ENCODE data around the gene KCNT1. TPM values are rescaled to one million over a fixed set of nuclear protein-coding genes. Genes with fewer than 3 reads are reported as not detected.

The KCNT1 gene
- polyA plus RNA-seq, 1 experiment: not detected

DNA sequence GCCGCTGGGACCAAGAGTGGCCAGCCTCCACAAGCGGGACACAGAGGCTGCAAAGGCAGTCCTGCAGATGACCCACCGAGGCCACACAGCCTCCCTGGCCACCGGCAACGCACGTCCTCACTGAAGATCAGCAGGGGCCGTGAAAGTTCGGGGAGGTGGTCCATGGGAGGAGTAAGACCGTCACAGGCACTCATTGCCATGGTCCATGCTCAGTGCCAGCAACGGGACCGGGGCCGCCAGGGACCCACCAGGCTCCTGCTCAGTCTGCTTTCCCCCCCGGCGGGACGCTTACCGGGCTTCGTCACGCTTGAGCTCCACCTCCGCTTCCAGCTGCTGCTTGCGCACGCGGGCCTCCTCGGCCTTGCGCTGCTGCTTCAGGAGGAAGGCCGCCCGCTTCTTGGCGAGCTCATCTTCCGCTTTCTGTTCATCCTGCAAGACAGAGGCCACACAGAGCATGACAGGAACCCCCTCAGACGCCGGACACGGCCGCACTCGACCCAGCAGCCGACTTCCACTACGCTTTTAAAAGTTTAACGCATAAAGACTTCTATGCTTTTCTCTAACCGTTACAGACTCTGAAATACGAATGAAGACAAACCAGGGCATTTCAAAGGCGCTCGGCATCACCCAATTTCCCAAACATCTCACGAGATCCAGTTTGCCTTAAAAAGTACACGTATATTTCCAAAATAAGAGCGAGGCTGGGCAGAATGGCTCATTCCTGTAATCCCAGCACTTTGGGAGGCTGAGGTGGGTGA is 116.9 kb downstream of the KCNT1 start:
- no peak for DNase-seq (ENCODE audit: low read depth, low spot score)
- CTCF ChIA-PET: no interaction called here
- no peaks in the 10 kb centered on the region for H3K27me3 ChIP-seq (ENCODE audit: control insufficient read depth, insufficient read depth, low read length)
- POLR2A ChIA-PET: no interaction called here
- H3K27ac ChIP-seq (ENCODE audit: low read depth, low read length): no peak overlapping the region
- no peak overlapping the region for H3K4me3 ChIP-seq (ENCODE audit: low read depth, low read length)
- peaks cover 5% of the 10 kb centered on the region; the same call in 1 of the 2 replicates for H3K9me3 ChIP-seq (ENCODE audit: control insufficient read depth, insufficient read depth, low read length)
- no peak for TF ChIP-seq CTCF (IDR thresholded peaks at IDR 0.05; ENCODE audit: low read depth, low read length)

DNA sequence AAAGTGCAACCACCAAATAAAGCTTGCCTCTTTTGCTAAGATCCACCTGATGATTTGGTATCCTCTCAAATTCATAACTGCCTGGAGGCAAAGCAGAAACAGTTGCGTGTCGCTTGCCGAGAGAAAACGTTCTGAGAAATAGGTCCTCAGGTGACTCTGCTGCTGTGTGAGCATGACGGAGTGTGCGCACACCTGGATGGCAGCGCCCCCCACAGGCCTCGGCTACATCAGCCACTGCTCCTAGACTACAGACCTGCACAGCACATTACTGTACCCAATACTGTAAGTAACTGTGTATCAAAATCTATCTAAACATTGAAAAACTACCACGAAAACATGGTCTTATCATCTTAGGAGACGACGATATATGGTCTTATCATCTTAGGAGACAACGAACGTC is 117.9 kb downstream of the KCNT1 start:
- no peak overlapping the region for H3K4me3 ChIP-seq (ENCODE audit: low read depth, low read length)
- H3K27me3 ChIP-seq (ENCODE audit: control insufficient read depth, insufficient read depth, low read length): no peaks in the 10 kb centered on the region
- H3K9me3 ChIP-seq (ENCODE audit: control insufficient read depth, insufficient read depth, low read length): peaks cover 5% of the 10 kb centered on the region; the same call in 1 of the 2 replicates
- CTCF ChIA-PET: no interaction called here
- no peak for TF ChIP-seq CTCF (IDR thresholded peaks at IDR 0.05; ENCODE audit: low read depth, low read length)
- POLR2A ChIA-PET: no interaction called here
- H3K27ac ChIP-seq (ENCODE audit: low read depth, low read length): no peak overlapping the region
- no peak for DNase-seq (ENCODE audit: low read depth, low spot score)

- no peak for TF ChIP-seq CTCF (IDR thresholded peaks at IDR 0.05; ENCODE audit: low read depth, low read length)
- H3K9me3 ChIP-seq (ENCODE audit: control insufficient read depth, insufficient read depth, low read length): peaks cover 5% of the 10 kb centered on the region; the same call in 1 of the 2 replicates
- no peak for DNase-seq (ENCODE audit: low read depth, low spot score)
- ChIA-PET CTCF (no interaction called here), POLR2A (no interaction called here)
- no peaks in the 10 kb centered on the region for H3K27me3 ChIP-seq (ENCODE audit: control insufficient read depth, insufficient read depth, low read length)
- H3K27ac ChIP-seq (ENCODE audit: low read depth, low read length): no peak overlapping the region
- no peak overlapping the region for H3K4me3 ChIP-seq (ENCODE audit: low read depth, low read length)
These were observed 118.7 kb downstream of the KCNT1 start for GRCh38 chr9:135820661-135821060.

- no peak for DNase-seq (ENCODE audit: low read depth, low spot score)
- TF ChIP-seq CTCF (IDR thresholded peaks at IDR 0.05; ENCODE audit: low read depth, low read length): no peak
- ChIA-PET POLR2A (no interaction called here), CTCF (no interaction called here)
- H3K4me3 ChIP-seq (ENCODE audit: low read depth, low read length): no peak overlapping the region
- no peaks in the 10 kb centered on the region for H3K27me3 ChIP-seq (ENCODE audit: control insufficient read depth, insufficient read depth, low read length)
- H3K9me3 ChIP-seq (ENCODE audit: control insufficient read depth, insufficient read depth, low read length): peaks cover 5% of the 10 kb centered on the region; the same call in 1 of the 2 replicates
- no peak overlapping the region for H3K27ac ChIP-seq (ENCODE audit: low read depth, low read length)
These were observed 119.1 kb downstream of the KCNT1 start for GRCh38 chr9:135821116-135821515.

DNA sequence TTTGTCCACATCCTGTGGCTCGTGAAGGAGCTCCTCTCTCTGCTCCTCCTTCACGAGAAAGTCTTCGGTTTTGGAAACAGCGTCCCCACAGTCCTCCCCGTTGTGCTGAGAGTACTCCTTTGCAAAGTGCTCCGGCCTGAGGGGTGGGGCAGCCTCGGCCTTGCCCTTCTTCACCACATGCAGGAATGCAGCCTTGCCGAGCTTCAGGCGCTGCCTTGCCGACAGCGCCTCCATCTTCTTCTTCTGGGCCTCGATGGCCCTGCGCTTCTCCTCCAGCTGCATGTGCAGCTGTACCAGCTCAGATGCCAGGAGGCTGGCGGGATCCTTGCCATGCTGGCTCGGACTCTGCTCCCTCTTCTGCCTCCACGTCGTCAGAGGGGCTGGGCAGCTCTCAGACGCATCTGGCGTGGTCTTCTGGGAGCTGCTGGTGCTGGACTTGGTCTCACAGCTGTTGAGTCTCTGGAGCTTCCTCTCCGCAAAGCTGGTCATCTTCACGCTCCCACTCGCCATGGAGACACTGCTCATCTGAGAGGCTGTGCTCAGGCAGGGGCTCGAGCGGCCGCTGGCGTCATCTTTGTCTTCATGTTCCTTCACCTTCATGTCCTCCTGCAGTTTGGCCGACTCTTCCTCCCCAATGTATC is 119.9 kb downstream of the KCNT1 start:
- no peak overlapping the region for H3K4me3 ChIP-seq (ENCODE audit: low read depth, low read length)
- H3K27ac ChIP-seq (ENCODE audit: low read depth, low read length): no peak overlapping the region
- ChIA-PET POLR2A (no interaction called here), CTCF (interaction anchor here (0.6 kb wide), 1 partner anchor 42 kb away, joined by 3 read pairs; no protein-coding TSS in a partner anchor)
- TF ChIP-seq CTCF (IDR thresholded peaks at IDR 0.05; ENCODE audit: low read depth, low read length): no peak
- H3K27me3 ChIP-seq (ENCODE audit: control insufficient read depth, insufficient read depth, low read length): no peaks in the 10 kb centered on the region
- no peak for DNase-seq (ENCODE audit: low read depth, low spot score)
- peaks cover 5% of the 10 kb centered on the region; the same call in 1 of the 2 replicates for H3K9me3 ChIP-seq (ENCODE audit: control insufficient read depth, insufficient read depth, low read length)

All from AG04450 (cell line).